ENCODE results near the gene TCF12.

Gene TCF12

DNA sequence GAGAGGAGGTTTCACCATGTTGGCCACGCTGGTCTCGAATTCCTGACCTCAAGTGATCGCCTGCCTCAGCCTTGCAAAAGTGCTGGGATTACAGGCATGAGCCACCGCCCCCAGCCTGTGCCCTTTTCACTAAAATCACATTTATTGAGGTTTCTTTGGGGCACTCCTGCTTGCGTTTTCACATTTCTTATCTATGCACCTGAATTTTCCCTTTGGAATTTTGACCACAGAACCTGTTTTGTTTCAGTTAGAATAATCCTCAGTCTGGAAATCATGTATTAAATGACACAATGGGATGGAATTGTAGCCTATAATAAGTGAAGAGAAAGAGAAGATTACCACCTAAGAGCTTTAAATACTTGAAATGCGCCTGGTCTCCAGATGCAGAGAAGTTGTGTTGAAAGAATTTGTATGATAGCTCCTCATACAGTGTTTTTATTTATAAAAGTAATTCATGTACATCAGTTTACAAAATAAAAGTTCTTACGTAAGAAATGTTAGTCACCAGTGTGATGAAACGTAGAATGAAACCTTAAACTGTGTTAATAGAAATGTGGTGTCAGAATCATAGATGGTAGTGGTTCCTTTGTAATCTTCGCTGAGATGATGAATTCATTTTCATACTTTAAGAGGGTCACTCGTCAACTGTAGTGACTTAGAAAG is 107.0 kb downstream of the TCF12 start:
- DNase-seq: peak; percentile 43

DNA sequence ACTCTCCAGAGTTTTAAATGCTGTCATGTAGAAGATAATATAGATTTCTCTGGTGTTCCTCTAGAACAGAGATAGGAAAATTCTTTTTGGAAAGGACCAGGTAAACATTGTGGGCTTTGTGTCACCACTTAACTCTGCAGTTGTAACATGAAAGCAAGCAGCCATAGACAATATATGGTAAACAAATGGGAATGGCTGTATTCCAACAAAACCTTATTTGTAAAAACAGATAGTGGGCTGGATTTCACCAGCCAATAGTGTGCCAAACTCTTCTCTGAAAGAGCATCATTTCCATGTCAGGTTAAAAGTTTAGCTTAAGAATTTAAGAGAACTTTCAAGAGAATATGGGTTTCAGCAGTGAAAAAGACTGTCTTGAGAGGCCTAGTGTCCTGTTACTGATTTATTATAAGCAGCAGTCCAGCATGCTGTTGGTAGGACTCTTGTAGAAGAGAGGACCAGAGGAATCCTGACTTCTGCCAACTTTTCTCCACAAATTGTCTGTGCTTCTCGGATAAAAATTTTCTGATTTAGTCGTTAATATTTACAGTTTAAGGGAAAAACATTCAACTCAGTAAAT is 107.7 kb downstream of the TCF12 start:
- peak; percentile 49 for DNase-seq

DNA sequence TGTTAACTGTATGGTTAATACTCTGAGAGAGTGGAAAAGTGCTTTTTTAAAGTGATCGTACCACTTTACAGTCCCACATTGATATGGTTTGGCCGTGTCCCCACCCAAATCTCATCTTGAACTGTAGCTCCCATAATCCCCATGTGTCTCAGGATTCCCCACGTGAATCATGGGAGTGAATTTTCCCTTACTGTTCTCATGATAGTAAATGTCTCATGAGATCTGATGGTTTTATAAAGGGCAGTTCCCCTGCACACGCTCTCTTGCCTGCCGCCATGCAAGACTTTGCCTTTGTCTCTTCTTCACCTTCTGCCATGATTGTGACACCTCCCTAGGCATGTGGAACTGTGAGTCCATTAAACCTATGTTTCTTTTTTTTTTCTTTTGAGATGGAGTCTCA is 109.2 kb downstream of the TCF12 start:
- DNase-seq: no peak

DNA sequence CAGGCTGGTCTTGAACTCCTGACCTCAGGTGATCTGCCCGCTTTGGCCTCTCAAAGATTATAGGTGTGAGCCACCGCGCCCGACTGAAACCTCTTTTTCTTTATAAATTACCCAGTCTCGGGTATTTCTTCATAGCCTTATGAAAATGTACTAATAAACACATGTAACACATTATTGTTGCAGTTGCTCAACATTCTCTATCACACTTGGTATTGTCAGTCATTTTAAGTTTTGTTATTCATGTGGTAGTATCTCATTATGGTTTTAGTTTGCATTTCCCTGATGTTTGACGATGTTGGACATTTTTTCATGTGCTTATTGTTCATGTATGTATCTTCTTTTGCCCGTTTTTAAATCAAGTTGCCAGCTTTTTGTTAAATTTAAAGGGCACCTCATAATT is 109.7 kb downstream of the TCF12 start:
- no peak for DNase-seq

DNA sequence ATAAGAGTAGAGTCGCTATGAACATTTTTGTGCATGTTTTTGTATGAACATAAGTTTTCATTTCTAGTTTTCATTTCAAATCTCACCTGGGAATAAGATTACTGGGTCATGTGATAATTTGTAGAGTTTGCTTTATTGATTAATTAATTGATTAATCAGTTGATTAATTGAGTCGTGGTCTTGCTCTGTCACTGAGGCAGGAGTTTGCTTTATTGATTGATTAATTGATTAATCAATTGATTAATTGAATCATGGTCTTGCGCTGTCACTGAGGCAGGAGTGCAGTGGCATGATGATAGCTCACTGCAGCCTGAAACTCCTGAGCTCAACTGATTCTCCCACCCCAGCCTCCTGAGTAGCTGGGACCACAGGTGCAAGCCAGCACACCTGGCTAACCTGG is 111.6 kb downstream of the TCF12 start:
- DNase-seq: no peak

DNA sequence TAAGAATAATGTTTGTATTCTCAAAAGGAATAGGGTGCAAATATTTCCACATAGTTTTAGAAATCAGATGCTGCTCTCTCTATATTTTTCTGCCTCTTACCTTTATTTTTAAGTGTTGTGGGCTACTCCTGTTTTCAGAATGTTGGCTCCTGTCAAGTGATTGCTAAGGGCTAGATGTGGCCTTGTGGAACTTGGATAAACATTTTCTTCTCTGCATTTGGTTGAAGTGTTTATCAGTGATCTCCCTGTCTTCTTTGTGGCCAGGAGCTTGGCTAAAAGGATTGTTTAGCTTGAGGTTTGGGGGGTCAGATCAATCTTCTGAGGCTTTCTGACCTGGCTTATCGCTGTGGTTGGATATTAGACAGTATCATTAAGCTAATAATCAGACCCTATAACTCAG is 112.6 kb downstream of the TCF12 start:
- DNase-seq: peak; percentile 4

DNA sequence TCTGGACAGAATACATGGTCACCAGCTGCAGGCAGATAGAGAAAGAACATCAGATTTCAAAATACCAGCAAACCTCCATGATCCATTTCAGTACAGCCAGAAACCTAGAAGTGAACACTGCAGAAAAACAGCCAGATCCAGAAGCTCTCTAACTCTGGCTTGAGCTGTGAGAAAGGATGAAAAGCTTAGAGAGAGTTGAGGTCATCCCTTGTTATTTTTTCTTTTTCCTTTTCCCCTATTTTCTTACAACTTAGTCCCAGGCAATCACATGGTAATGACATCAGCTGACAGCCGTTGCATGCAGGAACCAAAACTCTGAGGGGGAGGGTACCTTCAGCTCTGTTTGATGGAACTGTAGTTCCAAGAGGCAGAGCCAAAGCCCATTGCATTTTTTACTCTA is 113.2 kb downstream of the TCF12 start:
- DNase-seq: no peak

DNA sequence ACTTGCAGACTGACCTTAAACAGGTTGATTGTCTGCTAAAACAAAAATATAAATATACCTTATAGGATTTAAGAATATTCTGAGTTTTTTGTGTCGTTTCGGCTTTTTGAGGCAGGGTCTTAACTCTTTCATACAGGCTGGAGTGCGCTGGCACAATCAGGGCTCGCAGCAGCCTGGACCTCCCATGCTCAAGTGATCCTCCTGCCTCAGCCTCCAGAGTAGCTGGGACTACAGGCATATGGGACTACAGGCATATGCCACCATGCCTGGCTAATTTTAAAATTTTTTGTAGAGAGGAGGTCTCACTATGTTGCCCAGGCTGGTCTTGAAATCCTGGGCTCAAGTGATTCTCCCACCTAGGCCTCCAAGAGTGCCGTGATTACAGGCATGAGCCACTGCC is 113.9 kb downstream of the TCF12 start:
- no peak for DNase-seq

DNA sequence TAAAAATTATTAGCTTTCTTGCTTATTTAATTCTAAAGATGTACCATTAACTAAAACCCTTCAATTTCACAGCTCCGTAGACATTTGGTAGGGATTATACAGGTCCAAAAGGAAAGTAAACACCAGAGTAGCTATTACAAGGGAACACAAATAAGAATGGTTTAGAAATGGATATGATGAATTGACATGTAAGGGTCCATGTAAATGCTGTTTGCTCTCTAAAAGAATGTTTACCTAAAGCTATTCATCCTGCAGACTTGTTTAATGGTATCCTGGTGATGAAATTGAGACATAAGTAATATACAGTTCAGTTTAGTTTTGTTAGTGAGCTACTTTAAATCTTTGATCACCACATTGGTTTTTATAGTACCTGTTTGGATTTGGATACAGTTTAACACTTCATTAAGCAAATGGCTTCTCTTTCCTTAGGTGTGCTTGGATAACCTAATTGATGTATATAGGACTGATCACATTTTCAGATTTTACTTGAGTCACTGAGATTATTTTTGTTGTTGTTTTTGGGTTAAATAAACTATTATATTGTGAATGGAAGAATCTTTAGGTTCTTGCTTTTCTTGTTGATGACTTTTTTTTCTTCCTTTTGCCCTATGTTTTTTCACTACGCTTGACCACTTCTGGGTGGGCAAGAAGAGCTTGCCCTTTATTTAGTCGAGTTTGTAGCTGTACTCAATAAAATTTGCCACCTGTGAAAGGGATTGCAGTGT is 115.4 kb downstream of the TCF12 start:
- no peak for DNase-seq

DNA sequence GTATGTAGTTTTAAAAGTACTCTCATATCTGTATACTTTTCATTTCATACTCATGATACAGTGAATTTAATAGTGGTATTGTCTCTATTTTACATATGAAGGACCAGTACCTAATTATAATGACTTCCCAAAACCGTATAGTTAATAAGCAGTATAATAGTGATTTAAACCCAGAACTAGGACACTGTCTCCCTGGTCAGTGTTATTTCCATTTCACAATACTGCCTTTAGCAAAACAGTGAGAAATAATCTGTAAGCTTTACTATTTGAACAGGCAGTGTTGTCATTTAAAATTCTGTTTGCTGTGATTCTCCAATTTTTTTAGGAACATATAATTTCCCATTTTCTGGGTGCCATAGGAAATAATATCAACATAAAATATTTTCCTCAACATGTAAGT is 116.2 kb downstream of the TCF12 start:
- no peak for DNase-seq

DNA sequence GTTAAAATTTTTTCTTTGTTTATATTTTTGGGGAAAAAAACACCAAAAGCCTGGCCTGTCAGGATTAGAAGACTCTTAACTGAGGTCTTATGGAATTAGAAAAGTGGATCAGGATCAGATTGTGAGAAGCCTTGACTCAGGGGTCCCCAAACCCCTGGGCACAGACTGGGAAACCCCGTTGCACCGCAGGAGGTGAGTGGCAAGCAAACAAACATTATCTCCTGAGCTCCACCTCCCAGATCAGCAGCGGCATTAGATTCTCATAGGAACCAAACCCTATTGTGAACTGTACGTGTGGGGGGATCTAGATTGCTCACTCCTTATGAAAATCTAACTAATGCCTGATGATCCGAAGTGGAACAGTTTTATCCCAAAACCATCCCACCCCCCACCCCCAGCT is 117.2 kb downstream of the TCF12 start:
- DNase-seq: no peak

DNA sequence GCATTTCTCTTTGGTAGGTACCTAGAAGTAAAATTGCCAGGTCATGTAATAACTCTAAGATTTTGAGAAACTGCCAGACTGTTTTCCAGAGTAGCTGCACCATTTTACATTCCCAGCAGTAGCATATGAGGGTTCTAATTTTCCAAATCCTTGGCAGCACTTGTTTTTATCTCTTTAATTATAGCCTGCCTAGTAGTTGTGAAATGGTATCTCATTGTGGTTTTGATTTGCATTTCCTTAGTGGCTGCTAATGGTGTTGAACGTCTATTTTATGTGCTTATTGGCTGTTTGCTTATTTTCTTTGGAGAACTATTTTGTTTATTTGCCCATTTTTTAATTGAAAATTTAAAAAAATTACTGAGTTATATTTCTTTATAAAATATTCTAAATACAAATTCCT is 117.9 kb downstream of the TCF12 start:
- no peak for DNase-seq

DNA sequence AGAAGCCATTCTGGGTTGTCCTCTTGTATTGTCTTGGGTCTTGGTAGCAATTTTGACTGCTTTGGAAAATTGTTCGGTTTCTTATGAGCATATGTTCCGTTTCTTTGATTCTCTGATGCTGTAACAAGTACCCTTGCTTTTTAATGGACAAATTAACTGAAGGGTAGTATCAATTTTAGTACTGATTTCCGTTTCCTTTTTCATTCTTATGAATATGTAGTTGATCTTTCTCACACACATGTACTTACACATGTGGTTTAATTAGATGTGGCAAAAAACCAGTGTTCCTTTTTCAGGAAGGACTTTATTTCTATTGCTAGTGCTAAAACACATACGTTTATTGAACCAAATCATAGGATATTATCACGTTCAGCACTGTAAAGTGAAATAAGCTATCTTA is 119.1 kb downstream of the TCF12 start:
- DNase-seq: no peak

DNA sequence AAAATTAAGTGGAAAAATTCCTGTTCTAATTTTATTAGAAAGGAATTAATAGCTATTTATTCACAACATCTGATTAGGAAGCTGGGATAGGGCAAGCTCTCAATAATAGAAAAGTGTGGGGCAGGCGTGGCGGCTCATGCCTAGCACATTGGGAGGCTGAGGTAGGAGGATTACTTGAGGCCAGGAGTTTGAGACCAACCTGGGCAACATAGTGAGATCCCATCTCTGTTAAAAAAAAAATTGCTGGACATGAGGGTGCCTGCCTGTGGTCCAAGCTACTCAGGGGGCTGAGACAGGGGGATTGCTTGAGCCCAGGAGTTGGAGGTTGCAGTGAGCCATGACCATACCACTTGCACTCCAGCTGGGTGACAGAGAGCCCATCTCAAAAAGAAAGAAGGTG is 119.6 kb downstream of the TCF12 start:
- DNase-seq: no peak

DNA sequence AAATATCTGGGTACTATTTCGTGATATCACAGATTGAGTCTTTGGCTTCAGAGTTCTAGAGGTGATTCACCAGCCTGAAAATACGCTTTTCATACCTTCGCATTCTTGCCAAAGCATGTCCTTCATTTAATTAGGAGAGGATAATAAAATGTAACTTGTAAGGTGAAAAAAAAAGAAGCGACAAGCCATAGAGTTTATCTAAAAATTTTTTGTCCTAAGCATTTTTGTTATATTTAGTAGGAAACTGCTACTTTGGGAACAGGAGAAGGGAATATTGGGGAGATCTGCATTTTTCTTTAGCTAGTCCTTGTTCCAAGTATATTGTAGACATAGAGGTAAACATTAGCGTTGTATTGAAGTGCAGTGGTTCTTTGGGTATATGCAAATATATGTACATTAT is 120.1 kb downstream of the TCF12 start:
- no peak for DNase-seq

DNA sequence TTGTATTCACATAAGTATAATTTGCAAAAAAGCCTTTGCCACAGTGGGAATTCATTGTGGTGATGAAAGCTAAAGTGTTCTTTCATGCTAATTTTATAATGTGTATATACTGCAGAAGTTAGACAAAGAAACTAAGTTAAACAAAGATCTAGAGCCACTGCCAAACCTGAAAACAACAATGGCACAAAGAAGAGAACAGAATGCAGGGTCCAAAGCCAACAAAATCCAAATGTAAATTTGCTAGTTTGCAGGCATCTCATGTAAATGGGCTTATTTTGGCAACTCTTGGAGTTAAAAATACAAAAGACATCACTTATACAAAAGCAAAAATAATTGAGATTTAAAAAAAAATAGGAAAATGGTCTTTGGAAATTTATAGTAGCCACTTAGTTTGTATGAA is 123.0 kb downstream of the TCF12 start:
- no peak for DNase-seq

DNA sequence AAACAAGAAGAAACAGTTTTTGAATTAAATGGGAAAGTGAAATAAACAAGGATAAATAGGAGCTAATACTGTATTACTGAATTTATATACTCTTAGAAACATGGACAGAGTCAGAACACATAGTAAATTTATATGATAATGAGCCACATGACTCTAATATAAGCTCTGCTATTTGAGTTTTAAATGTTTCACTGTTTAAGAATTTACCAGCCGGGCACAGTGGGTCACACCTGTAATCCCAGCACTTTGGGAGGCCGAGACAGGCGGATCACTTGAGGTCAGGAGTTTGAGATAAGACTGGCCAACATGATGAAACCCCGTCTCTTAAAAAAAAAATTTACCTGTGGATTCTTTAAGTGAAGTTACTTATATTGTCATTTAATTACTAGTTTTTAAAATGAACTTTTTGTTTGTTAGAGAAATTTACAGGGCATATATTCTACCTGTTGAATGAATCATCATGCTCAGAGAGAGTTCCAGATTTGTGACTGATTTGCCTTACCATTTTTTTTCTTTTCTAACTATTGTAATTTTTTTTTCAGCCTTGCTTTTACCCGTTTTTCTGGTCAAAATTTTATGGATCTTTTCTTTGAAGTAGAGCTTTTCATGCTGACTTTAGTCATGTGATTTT is 125.7 kb downstream of the TCF12 start:
- DNase-seq: no peak

DNA sequence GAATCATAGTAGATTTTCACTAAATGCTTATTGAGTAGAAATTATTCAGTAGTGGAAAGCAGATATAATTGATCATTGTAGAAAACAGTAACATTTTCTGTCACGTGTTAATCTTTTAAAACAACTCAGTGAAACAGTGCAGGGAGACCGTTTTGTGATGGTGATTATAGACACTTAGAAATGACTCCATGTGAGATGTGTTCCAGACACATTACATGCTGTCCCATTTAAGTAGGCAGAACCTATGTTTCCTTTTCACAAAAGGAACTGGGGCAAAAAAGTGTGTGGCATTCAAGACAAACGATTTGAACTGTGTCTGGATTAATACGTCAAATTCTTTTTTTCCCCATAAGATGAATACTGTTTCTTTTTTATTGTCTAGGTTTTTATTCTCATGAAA is 126.5 kb downstream of the TCF12 start:
- no peak for DNase-seq

DNA sequence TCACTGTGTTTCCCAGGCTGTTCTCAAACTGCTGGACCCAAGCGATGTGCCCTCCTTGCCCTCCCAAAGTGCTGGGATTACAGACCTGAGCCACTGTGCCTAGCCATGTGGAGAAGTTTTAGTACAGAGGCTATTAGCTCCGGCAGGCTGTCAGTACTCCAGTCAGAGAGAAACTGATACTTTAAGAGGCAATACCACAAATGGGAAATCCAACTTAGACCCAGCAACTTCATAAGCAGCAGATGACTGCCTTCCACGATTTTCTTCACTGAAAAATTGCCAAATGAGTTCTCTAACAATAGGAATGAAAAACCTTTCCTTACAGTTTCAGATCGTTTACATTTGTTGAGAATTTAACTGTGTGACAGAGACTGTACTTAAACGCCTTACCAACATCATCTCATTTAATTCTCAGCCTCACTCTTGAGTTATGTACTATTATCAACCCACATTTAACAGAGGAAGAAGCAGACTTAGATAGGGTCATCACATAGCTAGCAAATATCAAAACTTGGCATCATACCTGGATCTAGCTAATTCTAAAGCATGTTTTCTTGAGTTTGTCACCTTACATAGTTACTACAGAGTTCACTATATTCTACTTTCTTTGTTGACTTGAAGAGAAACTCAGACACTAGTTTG is 127.4 kb downstream of the TCF12 start:
- no peak for DNase-seq

DNA sequence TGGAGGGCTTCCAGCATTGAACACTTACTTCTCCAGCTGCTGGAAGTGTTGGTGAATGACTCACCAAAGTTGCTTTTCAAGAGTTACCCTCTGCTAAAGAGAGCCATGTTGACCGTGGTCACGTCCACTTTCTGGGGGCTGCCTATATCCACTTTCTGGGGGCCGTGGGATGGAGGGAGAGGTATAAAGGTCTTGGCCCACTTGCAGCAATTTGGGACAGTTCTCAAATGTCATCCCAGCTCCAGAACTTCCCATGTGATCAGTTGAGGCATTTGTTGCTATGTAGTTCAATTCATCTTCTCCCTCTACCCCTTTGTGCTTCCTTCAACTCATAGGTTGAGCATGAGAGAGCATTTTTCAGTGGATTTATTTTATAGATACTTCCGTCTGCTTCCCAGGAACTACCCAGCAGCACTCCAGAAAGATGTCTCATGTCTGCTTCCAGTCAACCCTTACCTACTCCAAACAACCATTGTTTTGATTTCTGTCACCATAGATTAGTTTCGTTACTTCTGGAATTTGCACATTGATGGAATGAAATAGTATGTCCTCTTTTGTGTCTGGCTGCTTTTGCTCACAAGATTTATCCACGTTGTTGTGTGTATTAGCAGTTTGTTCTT is 130.6 kb downstream of the TCF12 start:
- DNase-seq: no peak

DNA sequence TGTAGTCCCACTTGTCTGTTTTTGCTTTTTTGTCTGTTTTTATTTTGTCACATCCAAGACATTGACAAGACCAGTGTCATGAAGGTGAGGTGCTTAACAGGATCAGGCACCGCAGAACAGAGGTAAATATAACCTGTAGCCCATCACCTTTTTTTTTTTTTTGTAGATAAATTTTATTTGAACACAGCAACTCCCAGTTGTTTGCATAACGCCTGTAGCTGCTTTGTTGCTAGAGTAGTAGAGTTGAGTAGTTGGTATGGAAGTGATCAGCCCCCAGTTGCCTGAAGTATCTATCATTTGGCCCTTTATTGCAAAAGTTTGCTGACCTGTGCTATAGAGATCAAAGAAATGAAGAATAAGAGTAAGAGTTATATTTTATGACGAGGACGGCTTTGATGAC is 135.0 kb downstream of the TCF12 start:
- no peak for DNase-seq

DNA sequence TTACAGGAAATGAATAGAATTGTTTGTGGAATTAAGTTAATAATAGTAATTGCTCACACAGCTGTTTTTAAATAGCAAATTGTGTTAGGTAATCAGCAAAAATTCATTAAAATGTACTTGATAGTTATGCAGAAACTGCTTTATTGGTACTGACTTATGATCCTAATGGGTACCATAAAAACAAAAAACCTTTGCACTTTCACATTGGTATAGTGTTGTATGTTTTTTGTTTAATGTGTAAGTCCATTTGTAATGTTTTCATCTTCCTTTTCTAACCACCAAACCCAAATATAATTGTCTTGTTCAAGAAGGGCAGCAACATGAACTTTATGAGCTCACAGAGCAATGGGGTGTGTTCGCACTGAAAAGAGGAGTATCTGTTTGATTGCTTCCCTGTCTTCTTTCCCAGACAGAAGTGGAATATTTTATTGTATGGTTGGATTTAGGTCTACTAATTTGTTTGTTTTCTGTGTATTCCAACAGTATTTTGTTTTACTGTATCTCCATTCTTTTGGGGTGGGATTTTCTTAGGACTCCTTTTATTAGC is 135.8 kb downstream of the TCF12 start:
- DNase-seq: no peak

DNA sequence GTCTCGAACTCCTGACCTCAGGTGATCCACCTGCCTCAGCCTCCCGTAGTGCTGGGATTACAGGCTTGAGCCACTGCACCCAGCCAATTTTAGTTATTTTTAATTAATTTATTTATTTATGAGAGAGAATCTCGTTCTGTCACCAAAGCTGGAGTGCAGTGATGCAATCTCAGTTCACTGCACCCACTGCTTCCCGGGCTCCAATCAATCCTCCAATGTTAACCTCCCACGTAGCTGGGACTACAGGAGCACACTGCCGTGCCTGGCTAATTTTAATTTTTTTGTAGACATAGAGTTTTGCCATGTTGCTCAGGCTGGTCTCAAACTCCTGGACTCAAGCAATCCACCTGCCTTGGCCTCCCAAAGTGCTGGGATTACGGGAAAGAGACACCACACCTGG is 137.9 kb downstream of the TCF12 start:
- DNase-seq: no peak
